ENCODE measurements around the gene MORN3.
A peak's percentile ranks its signal among the peaks of the same experiment; 100 is the strongest.

GRCh38 chr12:121626087-121626852, 43.2 kb downstream of the MORN3 start, which contains the start of gene ORAI1:
- TF ChIP-seq CTCF (IDR thresholded peaks at IDR 0.05) (no peak), POLR2A (IDR thresholded peaks at IDR 0.05) (no peak), EP300 (IDR thresholded peaks at IDR 0.05) (no peak), POLR2AphosphoS5 (IDR thresholded peaks at IDR 0.05) (peak; percentile 44 to 83 (median 71))
